ENCODE data around the gene JAKMIP2. TPM values are rescaled to one million over a fixed set of nuclear protein-coding genes. Genes with fewer than 3 reads are reported as not detected.

Gene JAKMIP2
- total RNA-seq, 6 experiments from 2014 or later = 0.07 to 0.56 (median 0.31) TPM

GRCh38 chr5:147626464-147626863, 156.1 kb downstream of the JAKMIP2 start:
- no peaks in the 10 kb centered on the region for H3K36me3 ChIP-seq
- ATAC-seq (no peak), DNase-seq (no peak)
- no peak for TF ChIP-seq POLR2A (IDR thresholded peaks at IDR 0.05)
- no peak for TF ChIP-seq CTCF (IDR thresholded peaks at IDR 0.05)
- intact Hi-C loops (cut with DNase I) = loop anchor here in 1 of 2 donors (5.0 kb wide), 1 partner anchor 51 kb away; no protein-coding TSS in a partner anchor
- no peak overlapping the region for H3K27ac ChIP-seq
- WGBS (ENCODE audit: insufficient coverage, low coverage, low lambda C conversion rate, missing lambda C conversion rate) = 76% methylated on average over 2 of the region's 2 CpGs
- no peak overlapping the region for H3K4me3 ChIP-seq
- no peaks in the 10 kb centered on the region for H3K9me3 ChIP-seq
- H3K27me3 ChIP-seq = no peaks in the 10 kb centered on the region
- H3K4me1 ChIP-seq = peaks cover 0 to 5% (median 2%) of the 10 kb centered on the region in 4 donors

GRCh38 chr5:147621016-147621415, 161.5 kb downstream of the JAKMIP2 start:
- Histone ChIP-seq H3K36me3 (no peaks in the 10 kb centered on the region), H3K4me3 (no peak overlapping the region), H3K27me3 (no peaks in the 10 kb centered on the region), H3K27ac (no peak overlapping the region), H3K4me1 (peaks cover 0 to 8% (median 0%) of the 10 kb centered on the region in 4 donors), H3K9me3 (no peaks in the 10 kb centered on the region)
- DNase-seq = no peak
- peak in 1 of 4 donors; percentile 22 for ATAC-seq
- intact Hi-C loops (cut with DNase I) = no loop called here
- TF ChIP-seq CTCF (IDR thresholded peaks at IDR 0.05) (no peak), POLR2A (IDR thresholded peaks at IDR 0.05) (no peak)

GRCh38 chr5:147619281-147619878, 163.1 kb downstream of the JAKMIP2 start:
- DNase-seq = no peak
- H3K27me3 ChIP-seq = no peaks in the 10 kb centered on the region
- 81% methylated on average over 2 of the region's 2 CpGs for WGBS (ENCODE audit: insufficient coverage, low coverage, low lambda C conversion rate, missing lambda C conversion rate)
- no peak overlapping the region for H3K4me3 ChIP-seq
- no peak for ATAC-seq
- no peaks in the 10 kb centered on the region for H3K36me3 ChIP-seq
- intact Hi-C loops (cut with DNase I) = no loop called here
- no peak for TF ChIP-seq POLR2A (IDR thresholded peaks at IDR 0.05)
- TF ChIP-seq CTCF (IDR thresholded peaks at IDR 0.05) = no peak
- no peaks in the 10 kb centered on the region for H3K9me3 ChIP-seq
- H3K27ac ChIP-seq = no peak overlapping the region
- peaks cover 0 to 8% (median 0%) of the 10 kb centered on the region in 4 donors for H3K4me1 ChIP-seq

- H3K36me3 ChIP-seq = no peaks in the 10 kb centered on the region
- DNase-seq (no peak), ATAC-seq (peak in 3 of 4 donors; percentile 39 to 66 (median 63))
- 60% methylated on average over 6 of the region's 6 CpGs for WGBS (ENCODE audit: insufficient coverage, low coverage, low lambda C conversion rate, missing lambda C conversion rate)
- intact Hi-C loops (cut with DNase I) = no loop called here
- H3K27me3 ChIP-seq = no peaks in the 10 kb centered on the region
- TF ChIP-seq CTCF (IDR thresholded peaks at IDR 0.05) (no peak), POLR2A (IDR thresholded peaks at IDR 0.05) (no peak)
- H3K4me1 ChIP-seq = peaks cover 0 to 17% (median 2%) of the 10 kb centered on the region in 4 donors
- no peaks in the 10 kb centered on the region for H3K9me3 ChIP-seq
- H3K4me3 ChIP-seq = peak overlapping the region in 2 of 3 donors; percentile 2 to 3
- H3K27ac ChIP-seq = no peak overlapping the region
These were observed 164.7 kb downstream of the JAKMIP2 start for GRCh38 chr5:147617711-147618350.
